CD4-positive, alpha-beta T cell treated with Interleukin-17A for 4 hours (primary cell): ENCODE data around the gene SSR2.

ENCODE experiments used
- DNase-seq: peaks from one replicate; pipeline ENCODE4 v3.0.0-alpha.2; 2020; ENCODE audit warnings: mixed read lengths

The SSR2 gene

DNA sequence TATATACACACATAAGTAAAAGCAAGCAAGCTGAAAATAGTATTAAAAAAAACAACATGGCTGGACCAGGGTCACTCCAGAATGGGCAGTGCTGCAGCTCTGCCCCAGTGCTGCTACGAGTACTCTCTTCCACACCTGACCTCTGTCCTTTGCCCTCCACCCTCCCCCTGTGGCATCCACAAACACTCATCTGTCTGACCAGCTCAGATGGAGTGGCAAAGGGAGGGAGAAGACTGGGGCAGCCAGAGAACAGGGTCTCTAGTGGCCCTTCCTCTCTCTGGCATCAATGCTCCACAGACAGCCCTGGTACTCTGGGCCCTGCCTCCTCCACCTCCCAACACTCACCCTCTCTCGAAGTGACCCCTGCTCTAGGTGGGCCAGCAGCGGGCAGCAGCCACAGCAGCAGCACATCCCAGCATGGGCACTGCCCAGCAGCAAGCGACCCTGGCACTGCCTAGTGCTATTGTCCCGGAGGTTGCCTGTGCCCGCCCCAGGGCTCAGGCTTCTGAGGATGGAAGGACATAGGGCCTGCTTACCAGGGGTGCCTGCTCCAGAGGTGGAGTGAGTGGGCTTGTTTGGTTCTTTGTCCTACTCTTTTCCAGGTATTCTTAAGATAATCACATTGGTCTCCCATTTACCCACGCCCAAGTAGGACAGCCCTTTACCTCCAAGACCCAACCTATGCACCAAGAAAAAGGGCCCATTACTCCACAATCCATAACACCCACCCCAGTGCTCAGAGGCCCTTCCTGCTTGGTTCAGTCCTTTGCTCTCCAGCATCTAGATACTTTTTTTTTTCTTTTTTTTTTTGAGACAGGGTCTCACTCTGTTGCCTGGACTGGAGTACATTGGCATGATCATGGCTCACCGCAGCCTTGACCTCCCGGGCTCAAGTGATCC lies 48.6 kb downstream of the SSR2 start:
- DNase-seq = no peak

DNA sequence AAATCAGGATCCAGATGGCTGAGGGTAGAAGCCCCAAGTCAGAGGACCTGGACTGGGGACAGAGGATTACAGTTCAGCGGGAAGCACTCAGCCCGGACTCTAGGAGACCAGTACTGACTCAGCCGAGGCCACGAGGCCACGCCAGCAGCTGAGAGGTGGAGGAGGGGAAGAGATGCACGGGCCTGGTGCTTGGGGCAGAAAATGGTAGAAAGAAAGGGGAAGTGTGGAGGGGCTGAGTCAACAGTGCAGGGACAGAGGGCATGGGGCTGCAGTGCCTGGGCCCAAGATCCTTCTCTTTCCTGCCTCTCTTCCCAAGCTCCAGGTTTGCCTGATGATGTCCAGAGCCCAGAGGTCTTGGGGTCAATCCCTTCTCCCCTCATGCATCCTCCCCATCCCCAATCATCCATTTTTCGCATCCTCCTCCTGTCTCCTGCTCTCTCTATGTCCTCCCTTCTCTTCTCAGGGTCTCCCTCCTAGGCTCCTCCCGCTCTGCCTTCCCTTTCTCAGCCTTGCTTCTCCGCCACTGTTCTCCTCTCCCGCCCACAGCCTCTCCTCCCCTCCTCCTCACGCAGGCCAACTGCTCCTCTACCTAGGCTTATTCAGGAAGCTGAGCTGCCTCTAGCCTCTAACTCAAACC lies 50.1 kb downstream of the SSR2 start:
- DNase-seq = peak; percentile 58

DNA sequence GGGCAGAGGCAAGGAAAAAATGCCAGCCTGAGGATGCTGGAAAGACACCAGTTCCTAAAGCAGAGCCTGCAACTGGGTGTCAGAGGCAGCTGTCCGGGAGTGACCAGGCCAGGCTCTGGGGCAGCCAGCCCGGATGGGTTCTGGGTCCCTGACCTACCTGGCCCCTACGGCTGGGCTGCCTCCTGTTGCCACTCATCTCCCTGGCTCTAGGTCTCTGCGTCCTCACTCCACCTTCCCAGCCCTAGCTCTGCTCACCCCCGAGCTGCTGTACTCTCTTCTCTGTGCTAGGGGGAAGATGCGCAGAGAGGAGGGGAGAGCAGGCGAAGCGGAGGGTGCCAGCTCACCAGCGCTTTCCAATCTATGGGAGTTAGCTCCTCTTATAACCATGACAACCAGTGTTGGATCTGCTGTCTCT lies 51.4 kb downstream of the SSR2 start:
- DNase-seq = no peak

- DNase-seq = no peak
Measured at GRCh38 chr1:155968670-155969069, 52.1 kb downstream of the SSR2 start.

DNA sequence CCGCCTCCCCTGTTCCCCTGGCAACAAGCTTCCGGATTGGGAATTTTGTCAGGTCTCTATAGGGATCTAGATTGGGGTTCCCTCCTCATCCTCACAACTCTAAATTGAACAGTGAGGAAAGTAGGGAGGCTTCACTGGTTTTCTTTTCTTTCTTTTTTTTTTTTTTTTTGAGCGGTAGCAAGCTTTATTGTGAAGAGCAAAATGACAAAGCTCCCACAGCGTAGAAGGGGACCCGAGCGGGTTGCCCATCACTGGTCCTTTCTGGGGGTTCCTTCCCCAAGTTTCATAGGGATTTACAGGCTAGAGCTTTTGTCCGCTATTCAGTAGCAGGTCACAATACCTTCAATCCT lies 52.7 kb downstream of the SSR2 start:
- no peak for DNase-seq

GRCh38 chr1:155967341-155968050 lies 53.3 kb downstream of the SSR2 start:
- DNase-seq = peak; percentile 62

DNA sequence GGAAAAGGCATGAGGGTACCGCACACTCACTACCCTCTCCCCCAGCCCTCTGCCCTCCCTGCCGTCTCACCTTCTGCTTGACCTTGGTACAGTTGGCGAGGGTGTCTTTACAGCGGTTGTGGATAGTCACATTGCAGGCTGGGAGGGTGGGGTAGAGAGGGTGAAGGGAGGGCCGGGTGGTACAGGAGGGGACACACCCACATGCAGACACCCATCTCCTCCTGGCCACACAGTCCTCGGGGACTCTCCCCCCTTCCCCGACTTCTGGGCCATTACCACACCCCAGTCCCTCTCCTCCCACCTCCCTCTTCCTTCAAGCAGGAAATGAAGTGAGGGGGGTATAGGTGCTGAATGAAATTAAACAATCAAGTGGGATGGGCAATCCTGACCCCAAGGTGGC lies 54.0 kb downstream of the SSR2 start:
- no peak for DNase-seq

DNA sequence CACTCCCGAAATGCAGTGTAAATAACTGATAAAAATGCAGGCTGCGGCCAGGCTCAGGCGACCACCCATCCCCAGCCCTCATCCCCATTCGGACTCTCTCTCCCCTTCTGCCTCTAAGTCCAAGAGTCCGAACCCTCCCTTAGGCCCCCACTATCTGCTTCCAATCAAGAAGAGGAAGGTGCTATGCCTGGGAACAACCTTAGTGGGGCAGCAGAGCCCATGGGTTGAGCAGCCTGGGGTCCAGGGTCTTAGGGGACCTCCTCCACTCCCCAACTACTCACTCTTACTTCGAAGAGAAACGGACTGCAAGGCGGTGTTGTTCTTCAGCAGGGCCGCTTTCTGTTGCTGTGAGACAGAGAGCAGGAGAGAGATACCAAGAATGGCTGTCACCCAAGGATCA lies 54.6 kb downstream of the SSR2 start:
- DNase-seq = no peak

DNA sequence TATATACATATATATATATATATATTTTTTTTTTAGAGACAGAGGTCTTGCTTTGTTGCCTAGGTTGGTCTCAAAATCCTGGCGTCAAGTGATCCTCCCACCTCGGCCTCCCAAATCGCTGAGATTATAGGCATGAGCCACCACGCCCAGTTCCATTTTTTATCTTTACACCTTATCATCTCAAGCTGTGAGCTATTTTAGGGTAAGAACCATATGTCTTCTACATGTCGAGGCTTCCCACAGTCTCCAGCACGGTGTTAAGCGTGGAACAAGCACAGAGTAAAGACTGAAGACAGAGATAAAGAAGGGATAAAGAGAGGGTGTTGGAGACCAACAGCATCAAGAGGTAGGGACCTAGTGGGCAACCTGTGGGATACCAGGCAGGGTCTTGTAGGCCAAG lies 56.6 kb downstream of the SSR2 start:
- no peak for DNase-seq

DNA sequence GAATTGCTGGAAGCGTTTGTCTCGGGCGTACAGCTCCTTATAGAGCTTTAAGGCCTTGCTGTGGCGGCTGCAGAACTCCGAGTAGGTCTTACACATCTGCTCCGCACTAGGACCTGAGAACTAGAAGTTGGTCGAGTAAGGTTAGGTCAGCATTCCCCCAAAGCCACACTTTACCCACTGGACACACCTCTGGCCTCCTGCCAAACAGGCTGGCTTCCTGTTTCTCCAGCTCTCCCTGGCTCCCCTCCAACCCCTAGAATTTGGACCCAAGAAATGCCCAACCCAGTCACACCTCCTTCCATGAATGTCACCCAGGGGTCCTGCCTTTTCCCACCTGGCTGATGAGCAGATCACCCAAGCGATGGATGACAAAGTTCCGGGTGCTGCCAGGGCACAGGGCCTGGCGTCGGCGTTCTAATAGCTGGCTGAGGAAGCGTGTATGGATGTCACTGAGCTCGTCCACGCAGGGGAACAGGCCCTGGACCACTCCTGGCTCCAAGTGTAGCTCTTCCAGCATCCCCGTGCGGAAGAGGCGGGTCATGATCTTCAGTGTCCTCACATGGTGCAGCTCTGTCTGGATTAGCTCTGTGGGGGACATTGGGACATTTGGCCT lies 58.0 kb downstream of the SSR2 start:
- no peak for DNase-seq

DNA sequence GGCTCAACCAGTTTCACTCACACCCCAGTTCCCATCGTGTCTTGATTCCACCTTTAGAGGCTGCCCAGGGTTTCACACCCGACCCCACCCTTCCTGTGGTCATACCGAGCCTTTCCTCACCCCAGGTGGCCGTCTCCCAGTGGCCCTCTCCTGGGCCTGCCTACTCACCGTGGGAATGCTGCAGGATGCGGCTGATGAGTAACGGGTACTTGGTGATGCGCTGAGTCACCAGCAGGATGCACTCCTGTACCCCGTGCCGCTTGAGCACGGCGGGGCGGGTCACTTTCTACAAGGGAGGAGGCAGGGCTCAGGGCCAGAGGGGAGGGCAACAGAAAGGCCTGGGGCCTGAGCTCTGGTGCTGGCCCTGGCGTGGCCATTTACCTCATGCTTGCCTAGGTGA lies 58.8 kb downstream of the SSR2 start:
- DNase-seq = peak; percentile 44

DNA sequence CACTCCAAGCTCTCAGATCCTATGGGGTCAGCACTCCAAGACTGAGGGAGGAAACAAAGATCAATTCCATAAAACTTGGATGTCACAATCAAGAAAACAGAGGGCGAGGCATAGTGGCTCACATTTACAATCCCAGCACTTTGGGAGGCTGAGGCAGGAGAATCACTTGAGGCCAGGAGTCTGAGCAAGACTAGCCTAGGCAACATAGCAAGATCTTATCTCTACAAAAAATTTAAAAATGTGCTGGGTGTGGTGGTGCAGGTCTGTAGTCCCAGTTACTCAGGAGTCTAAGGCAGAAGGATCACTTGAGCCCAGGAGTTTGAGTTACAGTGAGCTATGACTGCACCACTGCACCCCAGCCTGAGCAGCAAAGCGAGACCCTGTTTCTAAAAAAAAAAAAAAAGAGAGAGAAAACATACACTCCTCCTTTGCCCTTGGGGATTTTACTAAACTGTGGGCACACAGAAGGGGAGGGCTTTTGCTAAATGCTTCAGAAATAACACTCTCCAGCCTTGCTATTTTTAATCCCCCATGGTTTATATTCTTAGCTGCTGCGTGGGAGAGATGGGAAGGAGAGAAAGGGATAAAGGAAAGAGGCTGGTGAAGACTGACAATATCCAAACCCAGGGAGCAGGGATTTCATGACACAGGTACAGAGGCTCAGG lies 60.5 kb downstream of the SSR2 start:
- DNase-seq = no peak
